ENCODE data around the gene KCNQ1OT1.

Gene KCNQ1OT1

DNA sequence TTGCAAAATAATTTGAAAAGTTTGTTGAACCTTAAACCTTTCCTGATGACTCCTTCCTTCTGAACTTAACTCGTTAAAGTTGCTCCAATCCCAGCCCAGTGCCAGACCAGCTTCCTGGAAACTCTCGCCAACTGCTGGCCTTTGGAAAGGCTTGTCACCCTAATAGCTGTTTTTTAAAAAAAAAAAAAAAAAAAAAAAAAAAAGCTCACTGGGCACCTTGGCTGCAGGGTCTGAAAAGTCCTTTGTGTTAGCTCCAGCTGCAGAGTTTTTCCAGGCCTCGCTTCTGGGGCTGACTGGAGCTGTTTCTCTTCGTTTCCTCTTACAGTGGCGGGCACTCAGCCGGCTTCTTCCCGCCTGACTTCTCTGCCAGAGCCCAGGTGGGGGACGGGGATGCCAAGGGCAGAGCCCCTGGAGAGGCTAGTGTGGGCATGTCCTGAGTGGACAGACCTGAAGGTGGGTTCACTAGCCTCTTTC is 25.1 kb downstream of the KCNQ1OT1 start:
- H4K20me1 ChIP-seq (ENCODE audit: insufficient read depth, low read length), result peaks cover 64% of the 10 kb centered on the region
- TF ChIP-seq EZH2phosphoT487 (IDR thresholded peaks at IDR 0.05; ENCODE audit: low read depth), result no peak
- TF ChIP-seq, protein P1, sequence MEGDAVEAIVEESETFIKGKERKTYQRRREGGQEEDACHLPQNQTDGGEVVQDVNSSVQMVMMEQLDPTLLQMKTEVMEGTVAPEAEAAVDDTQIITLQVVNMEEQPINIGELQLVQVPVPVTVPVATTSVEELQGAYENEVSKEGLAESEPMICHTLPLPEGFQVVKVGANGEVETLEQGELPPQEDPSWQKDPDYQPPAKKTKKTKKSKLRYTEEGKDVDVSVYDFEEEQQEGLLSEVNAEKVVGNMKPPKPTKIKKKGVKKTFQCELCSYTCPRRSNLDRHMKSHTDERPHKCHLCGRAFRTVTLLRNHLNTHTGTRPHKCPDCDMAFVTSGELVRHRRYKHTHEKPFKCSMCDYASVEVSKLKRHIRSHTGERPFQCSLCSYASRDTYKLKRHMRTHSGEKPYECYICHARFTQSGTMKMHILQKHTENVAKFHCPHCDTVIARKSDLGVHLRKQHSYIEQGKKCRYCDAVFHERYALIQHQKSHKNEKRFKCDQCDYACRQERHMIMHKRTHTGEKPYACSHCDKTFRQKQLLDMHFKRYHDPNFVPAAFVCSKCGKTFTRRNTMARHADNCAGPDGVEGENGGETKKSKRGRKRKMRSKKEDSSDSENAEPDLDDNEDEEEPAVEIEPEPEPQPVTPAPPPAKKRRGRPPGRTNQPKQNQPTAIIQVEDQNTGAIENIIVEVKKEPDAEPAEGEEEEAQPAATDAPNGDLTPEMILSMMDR (IDR thresholded peaks at IDR 0.05; ENCODE audit: low read depth, low read length), result no peak
- no peak overlapping the region for H3K9ac ChIP-seq (ENCODE audit: low read length)
- H2AFZ ChIP-seq (ENCODE audit: low read depth, low read length), result no peak overlapping the region
- no peak overlapping the region for H3K4me3 ChIP-seq (ENCODE audit: low read length)
- H3K36me3 ChIP-seq (replicated peaks; ENCODE audit: low read depth, low read length), result no peaks in the 10 kb centered on the region
- H3K79me2 ChIP-seq (ENCODE audit: low read length), result peaks cover 44% of the 10 kb centered on the region
- no peak overlapping the region for H3K4me2 ChIP-seq (ENCODE audit: low read length)
- H3K27me3 ChIP-seq (ENCODE audit: low read depth, low read length), result no peaks in the 10 kb centered on the region
- no peak overlapping the region for H3K27ac ChIP-seq (ENCODE audit: low read length)
- peaks cover 33% of the 10 kb centered on the region for H3K4me1 ChIP-seq (ENCODE audit: low read length)
- H3K9me3 ChIP-seq (ENCODE audit: insufficient read depth, low read length), result no peaks in the 10 kb centered on the region

DNA sequence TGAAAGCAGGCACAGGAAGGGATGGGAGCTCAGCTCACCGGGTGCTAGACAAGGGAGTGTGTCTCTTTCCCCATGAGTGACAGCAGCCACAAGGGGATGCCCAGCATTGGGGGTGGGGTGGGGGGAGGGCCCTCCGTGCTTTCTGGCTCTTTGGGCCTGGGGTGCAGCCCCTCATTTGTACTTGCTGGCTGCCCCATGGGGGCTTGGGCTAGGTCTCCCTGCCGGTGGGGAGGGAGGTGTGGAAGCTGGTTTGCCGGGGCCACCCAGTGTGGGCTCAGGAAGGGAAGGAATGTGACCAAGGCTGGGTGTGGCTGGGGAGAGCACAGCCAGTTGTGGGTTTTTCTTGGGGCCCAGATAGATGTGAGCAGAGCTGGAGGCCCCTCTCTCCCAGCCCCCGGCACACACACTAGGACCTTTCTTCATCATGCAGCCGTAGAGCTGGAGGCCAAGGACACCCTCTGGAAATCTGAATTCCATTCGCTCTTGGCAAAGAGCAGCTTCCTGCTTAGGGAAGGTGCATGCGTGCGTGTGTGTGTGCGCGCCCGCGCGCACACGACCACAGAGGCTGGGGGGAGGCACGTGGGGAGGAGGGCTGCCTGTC is 25.8 kb downstream of the KCNQ1OT1 start:
- Histone ChIP-seq H3K9me3 (ENCODE audit: insufficient read depth, low read length) (no peaks in the 10 kb centered on the region), H3K9ac (ENCODE audit: low read length) (no peak overlapping the region), H3K27ac (ENCODE audit: low read length) (no peak overlapping the region), H3K79me2 (ENCODE audit: low read length) (peaks cover 37% of the 10 kb centered on the region), H4K20me1 (ENCODE audit: insufficient read depth, low read length) (peaks cover 59% of the 10 kb centered on the region), H3K4me2 (ENCODE audit: low read length) (no peak overlapping the region), H3K4me3 (ENCODE audit: low read length) (no peak overlapping the region), H3K27me3 (ENCODE audit: low read depth, low read length) (no peaks in the 10 kb centered on the region), H3K4me1 (ENCODE audit: low read length) (peaks cover 29% of the 10 kb centered on the region), H3K36me3 (replicated peaks; ENCODE audit: low read depth, low read length) (no peaks in the 10 kb centered on the region), H2AFZ (ENCODE audit: low read depth, low read length) (no peak overlapping the region)
- TF ChIP-seq, protein P1 (IDR thresholded peaks at IDR 0.05; ENCODE audit: low read depth, low read length), result no peak
- TF ChIP-seq EZH2phosphoT487 (IDR thresholded peaks at IDR 0.05; ENCODE audit: low read depth), result no peak

DNA sequence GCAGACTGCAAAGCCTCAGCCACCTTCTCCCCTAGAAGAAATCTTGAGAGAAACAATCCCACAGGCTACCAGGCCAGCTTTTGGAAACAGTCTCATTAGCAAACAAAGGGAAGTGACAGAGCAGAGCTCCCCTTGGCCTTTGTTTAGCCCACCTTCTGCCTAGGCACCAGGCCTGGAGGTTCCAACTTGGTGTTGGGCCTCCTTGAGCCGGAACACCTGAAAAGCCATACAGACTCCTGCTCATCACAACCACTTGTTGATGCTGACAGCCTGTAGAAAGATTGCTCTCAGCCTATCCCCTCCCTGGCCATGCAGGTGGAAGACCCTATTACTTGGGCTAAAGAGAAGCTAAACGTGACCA is 26.6 kb downstream of the KCNQ1OT1 start:
- H3K4me1 ChIP-seq (ENCODE audit: low read length), result peaks cover 22% of the 10 kb centered on the region
- no peak for TF ChIP-seq EZH2phosphoT487 (IDR thresholded peaks at IDR 0.05; ENCODE audit: low read depth)
- TF ChIP-seq, protein P1 (IDR thresholded peaks at IDR 0.05; ENCODE audit: low read depth, low read length), result no peak
- no peak overlapping the region for H3K4me2 ChIP-seq (ENCODE audit: low read length)

DNA sequence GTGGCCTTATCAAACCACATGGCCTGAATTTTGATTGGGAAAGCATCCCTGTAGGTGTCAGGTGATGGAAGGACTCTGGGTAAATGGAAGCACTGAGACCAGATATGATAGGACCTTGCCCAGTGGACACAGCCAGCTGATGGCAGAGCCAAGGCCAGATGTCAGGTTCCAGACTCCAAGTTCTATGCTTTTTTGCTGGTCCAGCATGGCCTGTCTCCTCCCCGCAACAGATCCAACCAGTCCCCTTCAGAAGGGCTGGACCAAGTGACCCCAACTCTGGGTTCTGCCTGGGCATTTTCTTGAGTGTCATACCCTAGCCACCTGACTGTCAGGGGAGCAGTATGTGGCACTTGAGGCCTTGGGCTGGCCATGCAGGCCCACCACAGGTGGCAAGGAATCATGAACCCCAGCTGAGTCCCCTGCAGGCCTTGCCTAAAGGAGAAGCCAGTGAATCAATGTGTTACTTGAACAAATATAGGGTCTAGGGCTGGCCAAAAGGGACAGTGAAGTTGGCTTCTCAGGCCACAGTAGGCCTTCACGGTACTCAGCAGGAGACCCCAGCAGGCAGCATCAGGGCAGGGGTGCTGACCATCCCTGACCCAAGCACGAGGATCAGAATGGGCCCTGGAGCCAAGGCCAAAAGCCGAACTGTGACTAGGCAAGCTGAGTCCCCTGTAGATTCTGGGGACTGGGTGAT is 27.1 kb downstream of the KCNQ1OT1 start:
- Histone ChIP-seq H3K27ac (ENCODE audit: low read length) (no peak overlapping the region), H3K36me3 (replicated peaks; ENCODE audit: low read depth, low read length) (no peaks in the 10 kb centered on the region), H3K9ac (ENCODE audit: low read length) (no peak overlapping the region), H3K27me3 (ENCODE audit: low read depth, low read length) (no peaks in the 10 kb centered on the region), H3K4me2 (ENCODE audit: low read length) (no peak overlapping the region), H3K79me2 (ENCODE audit: low read length) (peaks cover 30% of the 10 kb centered on the region), H4K20me1 (ENCODE audit: insufficient read depth, low read length) (peaks cover 56% of the 10 kb centered on the region), H2AFZ (ENCODE audit: low read depth, low read length) (no peak overlapping the region), H3K9me3 (ENCODE audit: insufficient read depth, low read length) (no peaks in the 10 kb centered on the region), H3K4me1 (ENCODE audit: low read length) (peaks cover 17% of the 10 kb centered on the region), H3K4me3 (ENCODE audit: low read length) (no peak overlapping the region)
- TF ChIP-seq, protein P1 (IDR thresholded peaks at IDR 0.05; ENCODE audit: low read depth, low read length), result no peak
- TF ChIP-seq EZH2phosphoT487 (IDR thresholded peaks at IDR 0.05; ENCODE audit: low read depth), result no peak

More for the DNA sequence above, 26.6 kb downstream of the KCNQ1OT1 start:
- H2AFZ ChIP-seq (ENCODE audit: low read depth, low read length), result no peak overlapping the region
- H3K79me2 ChIP-seq (ENCODE audit: low read length), result peaks cover 30% of the 10 kb centered on the region
- no peaks in the 10 kb centered on the region for H3K36me3 ChIP-seq (replicated peaks; ENCODE audit: low read depth, low read length)
- peaks cover 53% of the 10 kb centered on the region for H4K20me1 ChIP-seq (ENCODE audit: insufficient read depth, low read length)
- no peak overlapping the region for H3K27ac ChIP-seq (ENCODE audit: low read length)
- no peak overlapping the region for H3K9ac ChIP-seq (ENCODE audit: low read length)
- no peak overlapping the region for H3K4me3 ChIP-seq (ENCODE audit: low read length)
- no peaks in the 10 kb centered on the region for H3K27me3 ChIP-seq (ENCODE audit: low read depth, low read length)
- H3K9me3 ChIP-seq (ENCODE audit: insufficient read depth, low read length), result no peaks in the 10 kb centered on the region

All from OCI-LY3 (cell line).